MM.1S (cell line): Measurements from ENCODE around the gene MORC3.

Experiments
- EZH2 ChIP-seq: fragments of 300-600 bp; sonication (generic); optimal IDR thresholded peaks from 2 replicates; pipeline ENCODE3; 2017; ENCODE audit warnings: low read depth, mild to moderate bottlenecking, antibody characterized with exemption, low read length, mixed read lengths
- TF ChIP-seq, protein P1 (sequence below): fragments of 300-600 bp; sonication (generic); IDR thresholded peaks from 2 replicates; pipeline ENCODE4 v1.5.1; 2016; ENCODE audit warnings: antibody characterized with exemption, low read length, mixed read lengths

DNA sequence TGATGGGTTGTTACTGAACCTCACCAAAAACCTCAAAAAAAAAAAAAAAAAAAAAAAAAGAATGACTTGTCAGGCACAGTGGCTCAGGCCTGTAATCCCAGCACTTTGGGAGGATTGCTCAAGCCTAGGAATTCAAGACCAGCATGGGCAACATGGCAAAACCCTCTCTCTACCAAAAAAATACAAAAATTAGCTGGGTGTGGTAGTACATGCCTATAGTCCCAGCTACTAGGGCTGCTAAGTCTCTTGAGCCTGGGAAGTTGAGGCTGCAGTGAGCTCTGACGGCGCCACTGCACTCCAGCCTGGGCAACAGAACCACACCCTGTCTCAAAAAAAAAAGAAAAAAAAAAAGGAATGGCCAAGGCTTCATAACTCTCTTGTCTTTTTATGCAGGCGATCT, 76.3 kb downstream of the MORC3 start:
- TF ChIP-seq, protein P1, sequence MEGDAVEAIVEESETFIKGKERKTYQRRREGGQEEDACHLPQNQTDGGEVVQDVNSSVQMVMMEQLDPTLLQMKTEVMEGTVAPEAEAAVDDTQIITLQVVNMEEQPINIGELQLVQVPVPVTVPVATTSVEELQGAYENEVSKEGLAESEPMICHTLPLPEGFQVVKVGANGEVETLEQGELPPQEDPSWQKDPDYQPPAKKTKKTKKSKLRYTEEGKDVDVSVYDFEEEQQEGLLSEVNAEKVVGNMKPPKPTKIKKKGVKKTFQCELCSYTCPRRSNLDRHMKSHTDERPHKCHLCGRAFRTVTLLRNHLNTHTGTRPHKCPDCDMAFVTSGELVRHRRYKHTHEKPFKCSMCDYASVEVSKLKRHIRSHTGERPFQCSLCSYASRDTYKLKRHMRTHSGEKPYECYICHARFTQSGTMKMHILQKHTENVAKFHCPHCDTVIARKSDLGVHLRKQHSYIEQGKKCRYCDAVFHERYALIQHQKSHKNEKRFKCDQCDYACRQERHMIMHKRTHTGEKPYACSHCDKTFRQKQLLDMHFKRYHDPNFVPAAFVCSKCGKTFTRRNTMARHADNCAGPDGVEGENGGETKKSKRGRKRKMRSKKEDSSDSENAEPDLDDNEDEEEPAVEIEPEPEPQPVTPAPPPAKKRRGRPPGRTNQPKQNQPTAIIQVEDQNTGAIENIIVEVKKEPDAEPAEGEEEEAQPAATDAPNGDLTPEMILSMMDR: no peak
- TF ChIP-seq EZH2: no peak
